Femur (tissue), 1 donor: ENCODE measurements around the gene RPA1.
"Not testable (repeated sequence)": the region's sequence is repeated elsewhere in the genome, so short reads cannot be mapped to it uniquely, and the experiment has no call there.

ENCODE experiments used
- DNase-seq: peaks from one replicate; pipeline ENCODE4 v3.0.0-alpha.2; 2017

The RPA1 gene

DNA sequence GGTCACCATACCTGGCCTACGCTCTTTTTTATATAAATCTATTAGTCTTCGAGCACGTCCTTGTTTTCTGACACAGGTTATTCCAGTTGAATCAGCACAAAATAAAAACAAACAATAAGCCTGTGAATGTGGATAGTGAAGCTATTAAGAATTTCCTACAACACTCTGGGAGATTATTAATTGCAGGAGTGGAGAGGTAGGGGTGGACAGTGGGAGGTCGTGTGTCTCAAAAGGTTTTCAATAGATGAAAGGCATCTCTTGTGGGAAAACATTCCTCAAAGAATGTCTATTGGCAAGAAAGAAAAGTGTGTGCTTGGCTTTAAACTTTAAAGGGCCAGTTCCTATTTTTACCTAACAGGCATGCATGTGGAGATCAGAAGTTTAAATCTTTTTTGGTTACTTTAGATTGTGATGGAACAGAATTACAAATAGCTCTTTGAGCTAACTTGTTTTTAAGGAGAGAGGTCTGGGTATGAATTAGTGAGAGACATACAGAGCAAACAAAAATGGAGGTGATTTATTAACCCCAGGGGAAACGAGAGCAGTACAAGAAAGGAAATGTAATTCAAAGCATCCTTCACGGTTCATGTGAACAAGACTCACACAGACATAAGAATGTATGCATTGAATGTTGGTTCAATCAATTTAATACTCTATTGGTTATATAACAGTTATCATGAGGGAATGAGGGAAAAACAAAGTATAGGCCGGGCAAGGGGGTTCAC is 9.1 kb upstream of the RPA1 start:
- DNase-seq, result no peak

DNA sequence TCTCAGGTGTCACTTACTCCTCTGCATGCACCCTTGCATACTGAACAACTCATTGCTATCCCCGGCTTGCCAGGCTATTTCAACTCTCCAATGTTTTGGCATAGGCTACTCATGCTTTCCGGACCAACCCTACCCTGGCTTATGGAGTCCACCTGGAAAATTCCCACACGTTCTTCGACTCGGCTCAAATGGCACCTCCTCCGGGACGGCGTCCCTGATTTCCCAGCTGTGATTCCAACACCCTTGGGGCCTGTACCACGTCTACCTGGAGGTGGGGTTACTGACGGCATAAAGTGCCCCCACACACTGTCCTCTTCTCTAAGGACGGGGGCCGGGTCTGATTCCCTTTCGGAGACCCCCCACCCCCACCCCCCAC is 601 bp upstream of the RPA1 start:
- peak; percentile 41 for DNase-seq

DNA sequence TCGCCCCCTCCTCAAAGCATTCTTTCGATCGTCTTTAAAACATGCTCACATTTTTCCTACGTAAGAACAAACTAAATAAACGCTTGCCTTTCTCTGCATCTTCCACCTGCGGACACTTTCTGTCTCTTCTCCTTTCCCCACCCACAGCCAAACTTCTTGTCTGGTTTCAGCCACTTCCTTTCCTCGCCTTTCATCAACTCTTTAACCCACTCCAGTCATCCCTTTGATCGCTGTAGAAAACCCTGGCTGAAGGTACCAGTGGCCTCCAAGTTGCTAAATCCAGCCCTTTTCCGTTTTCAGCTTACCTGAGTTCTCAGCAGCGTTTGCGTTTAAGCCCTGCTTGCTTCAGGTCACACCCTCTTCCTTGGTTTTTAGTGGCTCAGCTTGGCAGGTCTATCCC is 483 bp downstream of the RPA1 start:
- DNase-seq, result peak; percentile 17

DNA sequence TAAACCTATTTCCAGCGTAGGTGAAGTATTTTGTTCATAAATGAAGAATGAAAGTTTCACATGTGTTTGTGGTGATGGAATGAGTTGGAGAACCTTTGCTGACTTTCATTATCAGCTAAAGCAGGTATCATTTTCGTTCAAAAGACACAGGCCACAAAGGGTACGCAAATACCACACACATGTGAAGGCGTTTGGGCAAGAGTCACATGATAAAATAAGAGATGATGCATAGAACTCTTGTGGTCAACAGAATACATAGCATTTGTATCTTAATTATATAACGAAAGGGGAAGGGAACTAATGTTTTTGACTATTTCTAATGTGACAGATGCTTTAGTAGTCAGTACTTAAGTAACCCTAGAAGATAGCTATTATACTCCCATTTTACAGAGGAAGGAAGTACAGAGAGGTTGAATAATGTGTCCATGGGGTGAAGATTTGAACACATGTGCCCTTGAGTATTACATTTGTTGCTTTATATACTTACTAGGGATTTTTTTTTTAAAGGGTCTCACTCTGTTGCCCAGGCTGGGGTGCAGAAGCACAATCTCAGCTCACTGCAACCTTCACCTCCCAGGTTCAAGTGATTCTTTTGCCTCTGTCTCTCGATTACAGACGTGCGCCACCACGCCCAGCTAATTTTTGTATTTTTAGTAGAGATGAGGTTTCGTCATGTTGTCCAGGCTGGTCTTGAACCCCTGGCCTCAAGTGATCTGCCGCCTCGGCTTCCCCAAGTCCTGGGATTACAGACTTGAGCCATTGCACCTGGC is 4.8 kb downstream of the RPA1 start:
- no peak for DNase-seq

DNA sequence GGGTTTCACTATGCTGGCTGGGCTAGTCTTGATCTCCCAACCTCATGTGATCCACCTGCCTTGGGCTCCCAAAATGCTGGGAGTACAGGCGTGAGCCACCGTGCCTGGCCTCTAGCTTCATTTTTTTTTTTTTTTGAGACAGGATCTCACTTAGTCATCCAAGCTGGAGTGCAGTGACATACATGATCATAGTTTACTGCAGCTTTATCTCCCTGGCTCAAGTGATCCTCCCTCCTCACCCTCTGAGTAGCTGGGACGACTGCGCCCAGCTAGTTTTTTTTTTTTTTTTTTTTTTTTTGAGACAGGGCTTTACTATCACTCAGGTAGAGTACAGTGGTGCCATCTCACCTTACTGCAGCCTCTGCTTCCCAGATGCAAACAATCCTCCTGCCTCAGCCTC is 9.7 kb downstream of the RPA1 start:
- DNase-seq, result no peak

DNA sequence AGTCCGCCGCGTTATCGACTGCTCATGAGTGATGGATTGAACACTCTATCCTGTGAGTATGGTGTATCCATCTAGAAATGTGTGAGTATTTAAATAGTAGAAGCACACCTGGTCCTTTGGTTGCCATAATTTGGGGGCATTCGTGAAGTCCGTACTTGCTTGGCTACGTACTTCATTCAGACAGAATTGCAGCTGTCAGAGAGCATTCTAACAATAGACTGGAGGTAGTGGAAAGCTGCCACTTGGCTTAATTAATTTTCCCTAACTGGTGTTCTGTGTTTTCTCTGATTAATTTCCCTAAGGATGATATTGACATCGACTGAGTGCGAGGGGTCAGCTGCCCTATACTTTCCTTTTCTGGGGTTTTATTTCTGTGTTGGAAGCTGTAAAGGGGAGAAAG is 14.1 kb downstream of the RPA1 start:
- no peak for DNase-seq

DNA sequence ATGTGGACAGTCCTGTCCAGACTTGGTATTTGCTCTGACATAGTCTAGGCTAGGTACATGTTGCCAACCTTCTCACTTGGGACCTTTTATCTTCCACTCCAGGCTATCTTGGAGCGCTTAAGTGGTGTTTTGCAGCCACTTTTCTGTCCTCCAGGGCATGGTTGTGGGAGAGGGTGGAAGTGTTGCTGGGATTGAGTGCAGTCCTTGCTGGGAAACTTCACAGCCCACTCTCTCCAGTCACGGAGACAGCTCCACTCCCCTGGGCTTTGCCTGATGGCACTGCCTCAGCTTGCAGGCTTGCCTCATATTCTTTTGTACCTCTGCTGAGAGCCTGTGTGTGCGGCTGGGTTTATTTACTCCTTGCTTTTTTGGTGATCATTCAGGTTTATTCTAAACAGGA is 17.4 kb downstream of the RPA1 start:
- DNase-seq, result no peak

DNA sequence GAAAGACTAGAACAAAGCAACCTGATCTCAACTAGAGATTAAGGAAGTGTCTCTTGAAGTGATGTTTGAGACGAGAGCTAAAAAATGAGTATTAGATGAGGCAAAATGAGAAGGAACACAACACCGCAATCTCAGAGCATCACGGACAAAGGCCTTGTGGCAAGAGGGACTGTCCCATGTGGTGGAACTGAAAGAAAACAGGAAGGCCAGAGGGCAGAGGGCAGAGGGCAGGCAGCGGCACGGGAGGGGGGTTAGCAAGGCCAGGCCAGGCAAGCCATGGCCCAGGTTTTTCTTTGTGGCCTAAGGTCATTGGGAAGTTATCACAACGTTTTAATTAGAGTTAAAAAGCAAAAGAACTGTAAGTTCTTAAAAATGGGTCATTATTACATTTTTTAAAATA is 22.5 kb downstream of the RPA1 start:
- DNase-seq, result no peak

DNA sequence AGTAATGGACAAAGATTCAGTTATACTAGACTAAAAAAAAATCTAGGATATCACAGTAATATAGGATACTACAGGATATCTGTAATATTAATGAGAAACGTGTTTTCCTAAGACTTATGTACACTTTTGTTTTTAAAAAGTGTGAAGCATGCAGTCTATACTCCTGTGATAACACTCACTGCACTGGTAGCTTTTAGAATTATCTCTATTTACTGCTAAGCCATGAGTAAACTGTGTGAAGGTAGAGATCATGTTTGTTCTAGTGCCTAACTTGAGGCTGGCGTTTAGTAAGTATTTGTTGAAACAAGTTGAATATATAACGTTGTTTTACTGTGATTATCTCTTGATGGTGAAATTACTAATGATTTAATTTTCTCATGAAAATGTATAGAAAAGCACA is 23.9 kb downstream of the RPA1 start:
- DNase-seq, result no peak

DNA sequence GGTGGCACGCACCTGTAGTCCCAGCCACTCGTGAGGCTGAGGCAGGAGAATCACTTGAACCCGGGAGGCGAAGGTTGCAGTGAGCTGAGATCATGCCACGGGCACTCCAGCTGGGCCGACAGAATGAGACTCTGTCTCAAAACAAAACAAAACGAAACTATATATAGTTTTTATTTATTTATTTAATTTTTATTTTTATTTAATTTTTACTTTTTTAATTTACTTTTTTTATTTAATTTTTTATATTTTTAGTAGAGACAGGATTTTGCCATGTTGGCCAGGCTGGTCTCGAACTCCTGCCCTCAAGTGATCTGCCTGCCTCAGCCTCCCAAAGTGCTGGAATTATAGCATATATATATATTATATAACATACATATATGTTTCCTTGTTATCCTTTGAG is 26.7 kb downstream of the RPA1 start:
- DNase-seq, result not testable (repeated sequence)

DNA sequence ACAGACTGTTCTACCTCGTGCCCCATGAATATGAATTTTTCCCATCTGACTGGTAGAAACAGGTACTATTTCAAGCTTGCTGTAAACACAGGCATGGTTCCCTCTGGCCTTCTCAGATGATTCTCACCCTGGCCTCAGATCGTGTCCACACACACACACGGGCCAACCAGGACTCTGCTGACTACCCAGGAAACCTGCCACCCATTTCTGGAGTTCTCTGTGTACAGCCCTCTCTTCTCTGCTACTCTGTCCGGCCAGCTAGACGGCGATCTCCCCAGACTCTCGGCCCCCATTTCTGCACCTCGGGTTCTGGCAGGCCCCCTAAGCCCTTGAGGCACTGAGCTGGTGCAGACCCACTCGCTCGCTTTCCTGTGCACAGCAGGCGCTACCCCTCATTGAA is 31.2 kb downstream of the RPA1 start:
- no peak for DNase-seq

DNA sequence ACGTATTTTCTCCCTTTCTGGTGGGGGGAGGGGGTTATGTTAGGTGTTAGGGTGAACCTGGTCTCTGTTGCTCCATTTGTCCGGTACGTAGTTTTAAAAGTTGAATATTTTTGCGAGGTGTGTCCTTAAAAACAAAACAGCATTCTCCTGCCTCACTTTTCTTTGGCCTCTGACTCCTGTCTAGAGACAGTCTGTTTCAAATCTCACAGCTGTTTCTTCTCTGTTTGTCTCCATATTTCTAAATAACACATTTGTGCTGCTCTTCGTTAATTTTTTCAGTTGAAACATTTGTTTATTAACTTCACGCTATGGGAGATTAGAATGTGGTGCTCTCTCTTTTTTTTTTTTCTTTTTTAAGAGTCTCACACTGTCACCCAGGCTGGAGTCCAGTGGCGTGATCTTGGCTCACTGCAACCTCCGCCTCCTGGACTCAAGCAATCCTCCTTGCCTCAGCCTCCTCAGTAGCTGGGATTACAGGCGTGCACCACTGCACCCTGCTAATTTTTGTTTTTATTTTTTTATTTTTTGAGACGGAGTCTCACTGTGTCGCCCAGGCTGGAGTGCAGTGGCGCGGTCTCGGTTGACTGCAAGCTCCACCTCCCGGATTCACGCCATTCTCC is 31.7 kb downstream of the RPA1 start:
- DNase-seq, result no peak

DNA sequence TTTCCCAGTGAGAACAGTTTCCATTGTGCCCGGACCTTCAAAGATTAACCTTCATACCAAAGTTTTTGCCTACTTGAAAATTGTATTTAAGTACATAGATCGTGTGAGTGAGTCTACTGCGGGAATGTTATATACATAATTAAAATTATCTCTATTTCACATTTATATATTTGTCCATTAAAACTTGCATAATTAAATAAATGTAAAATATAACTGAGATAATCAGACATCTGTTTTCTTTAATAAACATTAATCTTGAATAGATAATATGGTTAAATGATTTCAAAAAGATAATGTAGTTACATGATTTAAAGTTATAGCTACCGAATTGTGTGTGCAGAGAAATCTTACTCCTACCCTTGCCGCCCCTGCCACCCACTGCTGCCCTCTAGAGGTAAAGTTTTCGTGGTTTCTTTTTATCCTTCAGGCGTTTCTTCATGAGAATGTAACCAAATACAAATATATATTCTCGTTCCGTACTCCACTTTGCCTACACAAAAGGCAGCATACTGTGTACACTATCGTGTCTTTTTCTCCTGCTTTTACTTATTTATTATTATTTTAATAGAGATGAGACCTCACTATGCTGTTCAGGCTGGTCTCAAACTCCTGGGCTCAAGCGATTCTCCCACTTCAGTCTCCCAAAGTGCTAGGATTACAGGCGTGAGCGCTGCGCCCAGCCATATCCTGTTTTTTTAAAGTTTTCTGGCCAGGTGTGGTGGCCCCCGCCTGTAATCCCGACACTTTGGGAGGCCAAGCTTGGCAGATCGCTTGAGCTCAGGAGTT is 35.6 kb downstream of the RPA1 start:
- no peak for DNase-seq

DNA sequence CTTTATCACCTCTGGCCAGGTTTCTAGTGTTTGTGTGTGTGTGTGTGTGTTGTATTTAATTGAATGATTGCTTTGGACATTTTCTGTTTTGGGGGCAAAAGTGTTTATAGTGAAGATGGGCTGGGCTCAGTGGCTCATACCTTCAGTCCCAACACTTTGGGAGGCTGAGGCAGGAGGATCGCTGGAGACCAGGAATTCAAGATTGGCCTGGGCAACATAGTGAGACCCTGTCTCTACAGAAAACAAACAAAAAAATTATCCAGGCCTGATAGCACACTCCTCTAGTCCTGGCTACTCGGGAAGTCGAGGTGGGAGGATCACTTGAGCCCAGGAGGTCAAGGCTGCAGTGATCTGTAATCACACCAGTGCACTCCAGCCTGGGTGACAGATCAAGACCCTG is 37.5 kb downstream of the RPA1 start:
- DNase-seq, result no peak

DNA sequence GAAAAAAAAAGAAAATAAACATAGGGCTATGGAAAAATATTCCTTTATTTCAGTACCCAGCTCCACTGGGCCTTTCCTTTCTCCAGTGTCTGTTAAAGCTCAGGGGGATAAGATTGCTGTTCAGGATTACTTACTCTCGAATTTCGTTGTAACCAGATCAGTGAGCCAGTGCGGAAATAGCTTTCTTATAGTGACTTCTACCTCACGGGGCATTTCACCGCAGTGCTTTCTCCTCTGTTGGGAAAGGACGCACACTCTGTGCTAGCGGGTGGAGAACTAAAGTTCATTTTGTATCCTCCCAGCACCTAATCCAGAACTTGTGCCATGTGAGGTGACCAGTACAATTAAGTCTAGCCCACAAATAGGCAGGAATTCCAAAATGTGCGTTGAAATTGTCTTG is 38.3 kb downstream of the RPA1 start:
- DNase-seq, result no peak

DNA sequence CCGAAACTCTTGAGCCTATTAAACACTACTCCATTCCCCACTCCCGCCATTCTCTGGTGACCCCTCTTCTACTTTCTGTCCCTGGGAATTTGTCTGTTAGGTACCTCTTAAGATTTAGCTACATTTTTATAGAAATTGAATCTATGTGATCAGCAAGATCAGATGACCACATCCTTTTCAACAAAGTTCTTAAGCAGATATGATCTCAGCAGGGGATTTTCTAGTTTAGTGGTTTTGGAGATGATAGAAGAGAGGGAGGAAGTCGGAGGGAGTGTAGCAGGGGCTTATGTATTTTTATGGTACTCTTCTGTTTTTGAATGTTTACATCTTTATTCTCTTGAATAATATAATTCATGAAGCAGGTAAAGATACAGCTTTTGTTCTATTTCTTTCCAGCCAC is 40.8 kb downstream of the RPA1 start:
- no peak for DNase-seq

DNA sequence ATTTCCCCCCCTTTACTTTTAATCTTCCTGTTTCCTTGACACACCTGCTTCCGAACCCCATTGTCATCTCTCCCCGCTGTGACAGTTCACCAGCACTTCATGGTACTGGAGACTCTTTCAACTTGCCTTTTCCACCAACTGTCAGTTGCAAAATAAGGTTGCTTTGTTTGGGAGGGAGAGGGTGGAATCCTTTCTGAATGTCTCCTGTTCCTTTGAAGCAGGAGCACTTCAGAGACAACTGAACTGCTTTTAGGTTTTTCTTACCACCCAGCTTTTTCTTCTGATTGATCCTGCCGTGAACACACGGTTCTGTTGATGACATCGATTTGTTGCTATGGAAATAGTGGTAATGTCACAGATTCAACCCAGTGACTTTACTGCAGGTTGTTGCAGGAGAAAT is 42.0 kb downstream of the RPA1 start:
- DNase-seq, result no peak

DNA sequence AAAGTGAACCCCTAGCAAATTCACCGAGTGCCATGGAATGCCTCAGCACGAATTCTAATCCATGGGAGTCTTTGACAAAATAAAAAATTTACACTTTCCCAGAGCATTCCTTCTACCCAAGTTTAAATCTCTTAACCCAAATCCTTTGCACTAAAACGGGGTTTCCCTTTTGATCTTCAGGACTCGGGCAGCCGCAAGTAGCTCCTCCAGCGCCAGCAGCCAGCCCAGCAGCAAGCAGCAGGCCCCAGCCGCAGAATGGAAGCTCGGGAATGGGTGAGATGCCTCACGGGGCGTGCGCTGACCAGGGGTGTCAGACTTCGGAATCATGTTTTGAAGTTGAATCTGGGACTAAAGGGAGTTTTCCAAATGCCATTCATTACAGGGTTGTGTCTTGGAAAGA is 42.4 kb downstream of the RPA1 start:
- DNase-seq, result no peak

DNA sequence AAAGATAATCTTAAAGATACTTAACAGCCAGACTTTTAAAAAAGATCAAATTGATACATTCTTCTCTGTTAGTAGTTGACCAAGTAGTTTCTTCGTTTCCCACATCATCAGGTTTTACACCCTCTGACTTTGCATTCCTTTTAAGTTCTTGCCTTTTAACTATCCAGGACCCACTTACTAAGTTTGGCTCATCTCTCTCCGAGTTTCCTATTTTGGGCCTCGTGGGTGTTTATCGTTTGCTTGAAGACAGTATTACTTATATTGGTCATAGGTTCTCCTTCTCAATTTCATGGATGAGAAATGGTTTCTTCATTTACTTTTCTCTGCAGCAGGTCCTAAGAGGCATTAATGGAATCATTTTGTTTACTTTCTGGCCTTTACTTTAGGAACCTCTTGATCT is 43.2 kb downstream of the RPA1 start:
- DNase-seq, result no peak

DNA sequence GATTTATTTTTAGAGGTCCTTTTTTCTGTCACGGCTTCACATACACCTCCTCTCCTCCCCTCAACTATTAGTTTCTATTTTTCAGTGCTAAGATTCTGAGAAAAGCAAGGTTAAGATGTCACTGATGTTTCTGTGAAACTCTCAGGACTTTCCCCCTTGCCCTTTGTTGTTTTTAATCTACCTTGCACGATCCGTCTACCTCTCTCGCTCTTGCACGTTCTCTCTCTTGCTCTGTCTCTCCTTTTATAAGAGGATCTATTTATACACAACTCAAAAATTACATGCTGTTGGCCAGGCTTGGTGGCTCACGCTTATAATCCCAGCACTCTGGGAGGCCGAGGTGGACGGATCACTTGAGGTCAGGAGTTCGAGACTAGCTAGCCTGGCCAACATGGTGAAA is 43.6 kb downstream of the RPA1 start:
- no peak for DNase-seq

DNA sequence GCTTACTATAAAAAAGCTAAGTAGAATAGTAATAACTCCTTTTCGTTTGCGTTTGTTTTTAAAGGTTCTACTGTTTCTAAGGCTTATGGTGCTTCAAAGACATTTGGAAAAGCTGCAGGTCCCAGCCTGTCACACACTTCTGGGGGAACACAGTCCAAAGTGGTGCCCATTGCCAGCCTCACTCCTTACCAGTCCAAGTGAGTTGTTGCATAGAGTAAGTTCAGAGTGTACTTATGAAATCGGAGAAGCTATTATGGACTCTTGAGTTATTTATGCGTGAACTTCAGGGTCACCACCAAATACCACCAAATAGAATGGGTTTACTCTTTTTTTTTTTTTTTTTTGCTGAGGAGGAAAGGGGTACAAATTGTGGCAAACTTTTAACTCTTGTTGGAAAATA is 45.8 kb downstream of the RPA1 start:
- no peak for DNase-seq

DNA sequence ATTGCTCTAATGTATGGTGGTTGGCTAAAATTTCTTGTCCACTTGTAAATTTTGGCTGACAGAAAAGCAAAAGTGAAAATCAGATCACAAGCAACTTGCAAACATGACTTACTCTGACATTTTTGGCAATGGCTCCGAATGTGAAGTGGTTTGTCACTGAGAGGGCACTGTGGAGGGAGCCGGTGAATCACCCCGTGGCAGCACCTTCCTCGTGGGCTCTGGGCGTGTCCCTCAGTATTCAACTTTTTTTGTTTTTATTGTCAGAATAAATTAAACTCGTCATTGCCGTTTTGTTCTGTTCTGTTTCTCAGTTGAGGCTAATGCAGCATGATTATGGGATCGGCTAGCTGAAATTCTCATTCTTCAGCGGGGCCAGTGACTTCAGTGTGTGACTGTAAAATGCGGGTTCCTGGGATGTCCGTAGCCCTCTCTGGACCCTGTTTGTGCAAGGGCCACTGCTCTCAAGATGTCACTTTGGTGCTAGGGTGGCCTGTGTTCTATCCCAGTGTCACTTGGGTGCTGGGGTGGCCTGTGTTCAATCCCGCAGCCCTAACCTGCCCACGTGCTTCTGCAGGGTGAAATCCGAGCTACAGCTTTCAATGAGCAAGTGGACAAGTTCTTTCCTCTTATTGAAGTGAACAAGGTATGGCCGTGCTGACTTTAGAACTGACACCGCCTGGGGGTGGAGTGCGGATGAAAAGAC is 48.8 kb downstream of the RPA1 start:
- DNase-seq, result no peak
